GM23248 (cell line): Measurements from ENCODE around the gene HPSE.

Experiments
- EZH2 ChIP-seq: fragments of 200-600 bp; sonication (generic); IDR thresholded peaks from 2 replicates; pipeline ENCODE4 v1.6.1; 2018; ENCODE audit warnings: antibody characterized with exemption, mild to moderate bottlenecking; ENCODE audit not compliant: insufficient read depth, poor library complexity, severe bottlenecking
- EZH2phosphoT487 ChIP-seq: fragments of 200-600 bp; sonication (generic); IDR thresholded peaks from 2 replicates; pipeline ENCODE4 v1.6.1; 2018; ENCODE audit warnings: antibody characterized with exemption, moderate library complexity, mild to moderate bottlenecking, low read depth; ENCODE audit not compliant: insufficient read depth

DNA sequence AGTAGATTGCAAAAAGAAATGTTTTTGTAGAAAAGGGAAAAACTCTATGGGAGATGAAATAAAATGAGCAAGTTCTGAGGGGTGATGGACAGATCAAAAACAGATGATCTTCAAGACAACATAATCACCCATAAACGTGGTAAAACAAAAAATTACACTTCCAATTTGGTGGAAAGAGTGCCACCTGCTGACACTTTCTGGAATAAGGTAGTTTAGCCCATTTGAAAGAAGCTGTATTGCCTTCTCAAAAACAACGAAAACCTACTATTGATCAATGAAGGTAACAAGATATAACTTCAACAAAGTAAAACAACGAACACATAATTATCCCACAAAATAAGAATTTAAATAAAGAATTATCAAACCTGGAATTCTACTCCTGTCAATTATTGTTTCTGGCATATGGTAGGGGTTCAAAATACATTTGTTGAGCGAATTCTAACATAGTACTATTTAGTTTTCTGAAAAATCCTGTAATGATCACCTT, 52.6 kb downstream of the HPSE start:
- TF ChIP-seq EZH2 = no peak
- TF ChIP-seq EZH2phosphoT487 = no peak
